ENCODE measurements around the gene CDH13.

- no peak for TF ChIP-seq EZH2phosphoT487 (IDR thresholded peaks at IDR 0.05; ENCODE audit: borderline replicate concordance, low read depth, low read length)
- TF ChIP-seq CTCF (conservative IDR thresholded peaks at IDR 0.05; ENCODE audit: low read length): no peak
Observed at GRCh38 chr16:83164816-83165215, 538.0 kb downstream of the CDH13 start.

All from OCI-LY7 (cell line).